Measurements from ENCODE around the gene NFAT5. TPM values are rescaled to one million over a fixed set of nuclear protein-coding genes. Genes with fewer than 3 reads are reported as not detected.

Gene NFAT5
- total RNA-seq, 1 donor from 2014 or later = 25.6 TPM

- Mint-ChIP-seq H3K27ac (ENCODE audit: unreplicated experiment) (no peak overlapping the region), H3K27me3 (ENCODE audit: low read depth) (no peaks in the 10 kb centered on the region), H3K9me3 (no peaks in the 10 kb centered on the region), H3K36me3 (ENCODE audit: low read depth) (no peaks in the 10 kb centered on the region), H3K4me3 (no peak overlapping the region), H3K4me1 (peaks cover 18% of the 10 kb centered on the region)
- DNase-seq (ENCODE audit: low read depth, low spot score) = no peak
- no peak for TF ChIP-seq CTCF (conservative IDR thresholded peaks at IDR 0.05)
Measured at GRCh38 chr16:69534720-69535119, 31.0 kb upstream of the NFAT5 start.

GRCh38 chr16:69535123-69536050, 30.4 kb upstream of the NFAT5 start:
- Mint-ChIP-seq H3K36me3 (ENCODE audit: low read depth) (no peaks in the 10 kb centered on the region), H3K27ac (ENCODE audit: unreplicated experiment) (no peak overlapping the region), H3K4me1 (peaks cover 13% of the 10 kb centered on the region), H3K27me3 (ENCODE audit: low read depth) (no peaks in the 10 kb centered on the region), H3K4me3 (no peak overlapping the region), H3K9me3 (no peaks in the 10 kb centered on the region)
- TF ChIP-seq CTCF (conservative IDR thresholded peaks at IDR 0.05) = no peak
- no peak for DNase-seq (ENCODE audit: low read depth, low spot score)

GRCh38 chr16:69537706-69538080, 28.1 kb upstream of the NFAT5 start:
- H3K27ac Mint-ChIP-seq (ENCODE audit: unreplicated experiment) = no peak overlapping the region
- no peak for TF ChIP-seq CTCF (conservative IDR thresholded peaks at IDR 0.05)
- no peak overlapping the region for H3K4me3 Mint-ChIP-seq
- no peaks in the 10 kb centered on the region for H3K9me3 Mint-ChIP-seq
- DNase-seq (ENCODE audit: low read depth, low spot score) = no peak
- no peaks in the 10 kb centered on the region for H3K27me3 Mint-ChIP-seq (ENCODE audit: low read depth)
- H3K4me1 Mint-ChIP-seq = peaks cover 5% of the 10 kb centered on the region
- no peaks in the 10 kb centered on the region for H3K36me3 Mint-ChIP-seq (ENCODE audit: low read depth)

GRCh38 chr16:69538808-69539207, 27.0 kb upstream of the NFAT5 start:
- no peaks in the 10 kb centered on the region for H3K27me3 Mint-ChIP-seq (ENCODE audit: low read depth)
- no peaks in the 10 kb centered on the region for H3K4me1 Mint-ChIP-seq
- no peak overlapping the region for H3K4me3 Mint-ChIP-seq
- no peak for DNase-seq (ENCODE audit: low read depth, low spot score)
- H3K9me3 Mint-ChIP-seq = no peaks in the 10 kb centered on the region
- no peak for TF ChIP-seq CTCF (conservative IDR thresholded peaks at IDR 0.05)
- no peak overlapping the region for H3K27ac Mint-ChIP-seq (ENCODE audit: unreplicated experiment)
- no peaks in the 10 kb centered on the region for H3K36me3 Mint-ChIP-seq (ENCODE audit: low read depth)

- no peak for TF ChIP-seq CTCF (conservative IDR thresholded peaks at IDR 0.05)
- no peaks in the 10 kb centered on the region for H3K27me3 Mint-ChIP-seq (ENCODE audit: low read depth)
- no peaks in the 10 kb centered on the region for H3K9me3 Mint-ChIP-seq
- H3K36me3 Mint-ChIP-seq (ENCODE audit: low read depth) = no peaks in the 10 kb centered on the region
- DNase-seq (ENCODE audit: low read depth, low spot score) = no peak
- no peak overlapping the region for H3K4me3 Mint-ChIP-seq
- H3K27ac Mint-ChIP-seq (ENCODE audit: unreplicated experiment) = no peak overlapping the region
- no peaks in the 10 kb centered on the region for H3K4me1 Mint-ChIP-seq
Measured at GRCh38 chr16:69542974-69543373, 22.8 kb upstream of the NFAT5 start.
